ENCODE measurements around the gene FLYWCH1.

The FLYWCH1 gene

GRCh38 chr16:2971134-2971984 lies 59.6 kb downstream of the FLYWCH1 start:
- no peak for DNase-seq

- DNase-seq, result no peak
Observed at GRCh38 chr16:2971985-2972784, 60.5 kb downstream of the FLYWCH1 start.

GRCh38 chr16:2973093-2973492 lies 61.4 kb downstream of the FLYWCH1 start:
- no peak for DNase-seq

DNA sequence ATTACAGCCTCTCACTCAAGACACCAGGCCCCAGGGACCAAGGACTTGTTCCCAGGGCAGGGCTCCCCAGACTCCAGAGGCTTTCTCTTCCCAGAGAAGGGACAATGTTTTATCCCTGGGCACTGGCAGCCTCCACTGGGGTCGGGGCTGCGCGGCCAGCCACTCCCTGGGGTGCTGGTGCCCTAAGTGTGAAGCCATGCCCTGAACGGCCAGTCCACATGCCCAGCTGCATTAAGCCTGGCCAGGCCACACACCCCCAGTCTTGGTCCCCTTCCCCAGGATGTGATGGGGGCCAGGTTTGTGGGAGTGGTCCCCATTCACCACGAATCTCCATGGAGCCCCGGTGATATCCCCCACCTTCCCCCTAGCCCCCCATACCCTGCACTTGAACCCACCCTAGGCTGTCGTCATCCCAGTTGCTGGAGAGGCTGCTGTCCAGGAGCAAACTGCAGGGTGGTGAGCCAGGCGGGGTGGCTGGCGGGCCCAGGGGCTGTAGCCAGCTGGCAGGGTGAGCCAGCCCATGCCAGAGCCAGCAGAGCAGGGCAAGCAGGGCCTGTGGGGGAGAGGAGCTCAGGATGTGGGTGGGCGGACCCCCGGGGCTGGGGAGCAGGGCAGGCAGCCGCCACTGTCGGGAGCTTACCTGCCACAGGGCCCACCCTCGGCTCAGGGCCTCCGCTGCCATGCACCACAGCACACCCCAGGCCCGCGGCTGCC lies 62.0 kb downstream of the FLYWCH1 start:
- DNase-seq, result no peak

GRCh38 chr16:2974319-2975056 lies 62.8 kb downstream of the FLYWCH1 start:
- DNase-seq, result no peak

DNA sequence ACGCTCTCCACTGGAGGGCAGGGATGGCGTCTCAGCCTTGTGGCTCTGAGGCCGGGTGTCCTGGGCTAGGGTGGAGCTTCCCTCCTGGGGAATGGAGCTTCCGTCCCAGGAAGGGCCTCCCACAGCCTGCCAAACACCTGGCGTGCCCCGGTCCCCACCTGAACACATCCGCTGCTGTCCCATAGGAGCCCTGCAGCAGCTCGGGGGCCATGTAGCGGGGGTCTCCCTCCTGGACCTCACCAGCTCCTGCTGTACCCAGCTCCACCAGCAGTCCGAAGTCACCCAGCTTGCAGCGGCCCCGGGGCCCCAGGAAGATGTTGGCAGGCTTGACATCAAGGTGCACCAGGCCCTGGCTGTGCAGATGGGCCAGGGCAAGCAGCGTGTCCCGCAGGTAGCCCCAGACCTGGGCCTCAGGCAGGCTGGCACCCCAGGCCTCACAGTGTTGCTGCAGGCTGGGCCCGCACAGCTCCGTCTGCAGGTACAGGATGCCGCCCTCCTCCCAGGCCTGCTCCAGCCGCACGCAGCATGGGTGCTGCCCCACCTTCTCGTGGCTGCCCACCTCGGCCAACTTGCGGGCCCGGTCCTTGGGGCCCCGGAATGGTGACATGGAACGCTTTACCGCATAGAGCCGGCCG lies 63.5 kb downstream of the FLYWCH1 start:
- no peak for DNase-seq

- DNase-seq, result no peak
Observed at GRCh38 chr16:2976201-2976600, 64.5 kb downstream of the FLYWCH1 start.

DNA sequence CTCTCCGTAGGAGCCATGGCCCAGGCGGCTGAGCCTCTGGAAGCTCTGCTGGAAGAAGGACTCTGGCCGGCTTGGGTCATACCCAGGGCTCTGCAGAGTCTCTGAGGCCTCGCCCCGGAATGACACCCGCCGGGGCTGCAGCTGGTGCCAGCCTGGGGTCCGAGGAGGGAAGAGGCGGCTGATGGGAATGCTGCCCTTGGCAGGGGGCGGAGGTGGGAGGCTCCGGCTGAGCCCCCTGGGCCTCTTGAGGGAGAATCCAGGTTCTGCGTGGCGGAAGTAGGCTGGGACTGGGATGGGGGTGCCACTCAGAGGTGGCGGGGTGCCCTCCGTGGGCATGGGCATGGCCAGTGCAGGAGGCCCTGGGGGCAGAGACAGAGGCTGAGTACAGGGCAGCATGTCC lies 64.9 kb downstream of the FLYWCH1 start:
- DNase-seq, result no peak

DNA sequence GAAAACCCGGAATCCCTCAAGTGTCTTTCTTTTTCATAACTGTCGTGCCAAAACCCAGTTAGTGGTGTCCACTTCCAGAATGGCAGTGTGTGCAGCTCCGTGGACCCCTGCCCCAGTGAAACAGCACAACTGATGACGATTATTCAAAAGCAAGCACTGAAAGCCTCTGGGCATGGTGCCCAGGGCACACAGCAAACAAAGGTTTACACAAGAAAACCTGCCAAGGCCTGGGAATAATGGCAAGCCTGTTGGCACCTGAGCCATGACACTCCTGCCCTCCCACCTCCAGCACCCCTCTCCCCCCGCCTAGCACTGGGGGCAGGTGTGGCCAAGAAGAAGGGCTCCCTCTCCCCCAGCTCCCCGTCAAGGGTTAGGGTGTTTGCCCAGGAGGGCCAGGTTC lies 65.7 kb downstream of the FLYWCH1 start:
- DNase-seq, result no peak

DNA sequence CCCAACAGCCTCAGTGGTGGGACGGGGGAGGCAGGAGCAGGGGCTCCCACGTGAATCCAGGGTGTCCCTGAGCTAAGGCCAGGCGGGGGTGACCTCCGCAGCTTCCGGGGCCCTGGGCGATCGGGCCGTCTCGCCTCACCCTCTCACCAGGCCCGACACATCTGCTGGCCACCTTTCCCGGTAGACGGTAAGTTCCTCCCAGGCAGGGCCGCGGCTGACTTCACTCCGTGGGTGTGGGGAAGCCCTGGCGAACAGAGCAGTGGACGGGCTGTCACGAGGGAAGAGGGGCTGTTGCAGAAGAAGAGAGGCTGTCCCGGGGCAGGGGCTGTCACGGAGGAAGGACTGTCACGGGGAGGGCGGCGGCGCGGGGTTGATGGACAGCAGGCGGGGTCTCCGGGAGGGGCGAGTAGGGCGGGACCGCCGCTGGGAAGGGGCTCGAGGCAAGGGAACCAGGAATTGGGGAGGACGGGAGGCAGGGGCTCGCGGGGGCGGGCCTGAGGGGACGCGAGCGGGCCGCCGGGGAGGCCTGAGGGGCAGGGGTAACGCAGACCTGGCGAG lies 68.0 kb downstream of the FLYWCH1 start:
- DNase-seq, result peak; percentile 70 to 87 (median 78)

DNA sequence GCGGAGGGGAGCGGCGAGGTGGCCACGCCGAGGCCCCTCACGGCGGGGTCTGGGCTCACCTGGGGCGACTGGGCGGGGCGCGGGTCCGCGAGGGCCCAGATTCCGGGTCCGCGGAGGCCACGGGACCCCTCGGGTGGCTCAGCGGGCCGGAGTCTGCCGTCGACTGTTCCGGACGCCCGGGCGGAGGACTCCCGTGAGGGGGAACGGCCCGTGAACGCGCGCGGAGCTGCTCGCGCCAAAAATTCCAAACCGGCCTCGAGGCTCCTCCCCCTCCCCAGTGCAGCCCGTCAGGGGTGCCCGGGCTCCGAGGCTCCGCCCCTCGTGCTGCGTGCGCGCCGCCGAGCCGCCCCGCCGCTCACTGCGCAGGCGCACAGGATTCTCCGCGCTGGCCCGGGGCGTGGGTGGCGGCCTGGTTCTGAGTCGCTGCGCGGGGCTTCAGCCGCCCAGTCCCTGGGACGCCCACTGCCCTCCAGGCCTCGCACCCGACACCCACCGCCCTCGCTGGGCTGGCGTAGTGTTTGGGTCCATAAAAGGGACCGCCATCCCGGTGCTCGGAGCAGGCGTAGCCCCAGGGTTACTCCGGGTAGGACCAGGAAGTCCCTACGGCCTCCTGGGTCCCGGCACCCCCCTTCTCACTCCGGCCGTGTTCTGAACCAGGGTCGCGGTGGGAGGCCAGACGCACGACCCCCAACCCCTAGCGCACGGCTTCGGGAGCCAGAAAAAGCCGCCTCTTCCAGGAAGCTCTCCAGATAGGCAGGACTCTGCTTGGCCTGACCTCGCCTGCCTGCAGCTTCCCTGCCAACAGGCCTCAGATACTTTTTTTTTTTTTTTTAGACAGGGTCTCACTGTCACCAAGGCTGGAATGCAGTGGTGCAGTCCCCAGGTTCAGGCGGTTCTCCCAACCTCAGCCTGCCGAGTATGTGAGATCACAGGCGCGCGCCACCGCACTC lies 68.8 kb downstream of the FLYWCH1 start, which contains the start of gene PKMYT1:
PKMYT1 (minus strand) TSS at position 220 of the 950 bp plus-strand sequence. CDS start 789 bp downstream, outside the sequence.
- DNase-seq, result peak; percentile 96 to 99 (median 98)

DNA sequence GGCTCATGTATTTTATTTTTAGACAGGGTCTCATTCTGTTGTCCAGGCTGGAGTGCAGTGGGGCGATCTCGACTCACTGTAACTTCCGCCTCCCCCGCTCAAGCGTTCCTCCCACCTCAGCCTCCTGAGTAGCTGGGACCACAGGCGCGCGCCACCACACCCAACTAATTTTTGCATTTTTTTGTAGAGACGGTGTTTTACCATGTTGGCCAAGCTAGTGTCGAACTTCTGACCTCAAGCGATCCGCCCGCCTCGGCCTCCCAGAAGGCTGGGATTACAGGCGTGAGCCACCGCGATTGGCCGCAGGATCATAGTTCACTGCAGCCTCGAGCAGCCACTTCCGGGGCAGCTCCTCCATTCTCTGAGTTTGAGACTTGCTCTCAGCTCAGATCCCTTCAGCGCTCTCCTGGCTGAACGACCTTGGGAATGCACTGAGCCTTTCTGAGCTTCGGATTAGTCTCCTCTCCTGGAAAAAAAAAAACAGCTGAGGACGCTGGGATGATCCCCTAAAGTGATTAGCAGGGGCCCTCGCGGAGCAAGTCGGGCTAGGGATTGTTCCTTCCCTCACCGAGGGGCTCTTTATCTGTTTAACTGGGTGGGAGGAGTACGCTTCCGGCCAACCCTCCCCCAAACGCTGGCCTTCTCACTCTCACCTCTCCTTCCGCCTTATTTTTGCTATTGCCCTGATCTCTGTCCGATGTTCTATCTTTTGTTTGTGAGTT lies 69.6 kb downstream of the FLYWCH1 start:
- DNase-seq, result no peak

GRCh38 chr16:2981899-2982250 lies 70.1 kb downstream of the FLYWCH1 start:
- DNase-seq, result no peak

GRCh38 chr16:2982402-2982801 lies 70.7 kb downstream of the FLYWCH1 start:
- DNase-seq, result no peak

DNA sequence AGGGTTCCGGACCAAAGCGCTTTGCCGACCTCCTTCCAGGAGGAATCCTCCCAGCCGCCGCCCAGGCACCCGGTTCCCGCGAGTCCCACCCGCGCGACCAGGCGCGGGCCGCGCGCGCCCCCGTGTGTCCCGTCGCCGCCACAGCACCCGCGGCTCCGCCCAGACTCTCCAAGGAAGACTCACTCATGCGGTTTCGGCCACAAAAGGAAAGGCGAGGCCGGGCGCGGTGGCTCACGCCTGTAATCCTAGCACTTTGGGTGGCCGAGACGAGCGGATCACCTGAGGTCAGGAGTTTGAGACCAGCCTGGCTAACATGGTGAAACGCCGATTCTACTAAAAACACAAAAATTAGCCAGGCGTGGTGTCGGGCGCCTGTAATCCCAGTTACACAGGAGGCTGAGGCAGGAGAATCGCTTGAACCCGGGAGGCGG lies 72.0 kb downstream of the FLYWCH1 start:
- DNase-seq, result peak; percentile 80 to 91 (median 88)

DNA sequence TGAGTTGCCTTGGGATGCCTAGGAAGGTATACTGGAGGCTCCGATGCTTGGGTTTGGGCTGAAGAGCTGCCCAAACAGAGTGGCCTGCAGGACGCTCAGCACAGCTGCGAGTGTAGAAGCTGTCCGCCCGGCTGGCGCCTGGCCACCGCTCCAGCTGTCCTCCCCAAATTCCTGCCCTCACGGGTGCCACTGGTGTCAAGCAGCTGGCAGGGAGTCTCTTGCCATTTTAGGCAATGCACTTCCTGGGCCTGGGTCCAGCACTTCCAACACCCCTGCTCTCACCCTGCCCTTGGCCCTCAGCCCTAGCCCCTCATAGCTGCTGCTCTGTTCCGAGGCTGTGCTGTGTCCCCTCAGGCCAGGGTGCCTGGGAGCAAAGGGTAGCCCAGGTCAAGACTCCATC lies 73.7 kb downstream of the FLYWCH1 start:
- no peak for DNase-seq

GRCh38 chr16:2985893-2986355 lies 74.2 kb downstream of the FLYWCH1 start:
- no peak for DNase-seq

DNA sequence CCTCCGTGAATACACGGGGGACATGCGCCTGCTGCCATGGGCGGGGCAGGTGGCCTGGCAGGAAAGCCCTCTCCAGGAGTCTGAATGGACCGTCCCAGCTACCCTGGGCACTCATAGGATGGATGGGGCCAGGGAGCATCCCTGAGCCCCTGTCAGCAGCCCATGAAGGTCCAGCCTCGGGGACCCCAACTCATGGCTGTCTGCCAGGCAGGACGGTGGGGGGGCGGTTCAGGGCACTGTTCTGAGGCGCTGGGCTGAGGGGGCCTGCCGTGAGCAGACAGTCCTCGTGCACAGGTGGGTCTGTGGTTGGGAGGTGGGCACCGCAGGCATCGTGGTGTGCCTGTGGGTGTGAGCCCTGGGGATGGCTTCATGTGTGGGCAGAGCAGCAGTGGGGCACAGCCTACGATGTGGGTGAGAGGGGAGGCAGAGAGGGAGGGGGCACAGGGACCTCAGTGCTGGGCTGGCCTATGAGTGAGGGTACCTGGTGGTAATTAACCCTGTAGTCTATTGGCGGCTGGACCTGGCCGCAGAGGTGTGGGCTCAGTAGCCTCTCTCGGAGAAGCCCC lies 75.0 kb downstream of the FLYWCH1 start:
- no peak for DNase-seq

- no peak for DNase-seq
Observed at GRCh38 chr16:2987286-2987685, 75.6 kb downstream of the FLYWCH1 start.

All from suppressor macrophage (primary cell).